Measurements from ENCODE around the gene CSF3R.

Gene CSF3R

GRCh38 chr1:36440646-36441045, 42.1 kb downstream of the CSF3R start:
- peak overlapping the region; percentile 57 for H3K9ac ChIP-seq (ENCODE audit: low read length)
- H3K27ac ChIP-seq (ENCODE audit: low read depth, low read length) = peak overlapping the region; percentile 21; the same call in 1 of the 2 replicates
- no peaks in the 10 kb centered on the region for H3K9me3 ChIP-seq (ENCODE audit: control insufficient read depth, insufficient read depth, low read depth, low read length)
- no peak overlapping the region for H3K4me3 ChIP-seq (ENCODE audit: low read depth, low read length)
- H3K4me1 ChIP-seq (ENCODE audit: control insufficient read depth, insufficient read depth, low read length) = peaks cover 11% of the 10 kb centered on the region
- no peaks in the 10 kb centered on the region for H3K36me3 ChIP-seq (ENCODE audit: control insufficient read depth, insufficient read depth, low read length)
- H3K27me3 ChIP-seq (ENCODE audit: control insufficient read depth, insufficient read depth, low read length) = no peaks in the 10 kb centered on the region

GRCh38 chr1:36440044-36440443, 42.7 kb downstream of the CSF3R start:
- Histone ChIP-seq H3K36me3 (ENCODE audit: control insufficient read depth, insufficient read depth, low read length) (no peaks in the 10 kb centered on the region), H3K27ac (ENCODE audit: low read depth, low read length) (no peak overlapping the region), H3K4me3 (ENCODE audit: low read depth, low read length) (no peak overlapping the region), H3K9me3 (ENCODE audit: control insufficient read depth, insufficient read depth, low read depth, low read length) (no peaks in the 10 kb centered on the region), H3K27me3 (ENCODE audit: control insufficient read depth, insufficient read depth, low read length) (no peaks in the 10 kb centered on the region), H3K4me1 (ENCODE audit: control insufficient read depth, insufficient read depth, low read length) (peaks cover 11% of the 10 kb centered on the region), H3K9ac (ENCODE audit: low read length) (no peak overlapping the region)

- no peaks in the 10 kb centered on the region for H3K36me3 ChIP-seq (ENCODE audit: control insufficient read depth, insufficient read depth, low read length)
- no peaks in the 10 kb centered on the region for H3K27me3 ChIP-seq (ENCODE audit: control insufficient read depth, insufficient read depth, low read length)
- H3K9ac ChIP-seq (ENCODE audit: low read length) = no peak overlapping the region
- H3K4me1 ChIP-seq (ENCODE audit: control insufficient read depth, insufficient read depth, low read length) = peaks cover 11% of the 10 kb centered on the region
- H3K4me3 ChIP-seq (ENCODE audit: low read depth, low read length) = no peak overlapping the region
- no peak overlapping the region for H3K27ac ChIP-seq (ENCODE audit: low read depth, low read length)
- no peaks in the 10 kb centered on the region for H3K9me3 ChIP-seq (ENCODE audit: control insufficient read depth, insufficient read depth, low read depth, low read length)
These were observed 44.0 kb downstream of the CSF3R start for GRCh38 chr1:36438715-36439114.

GRCh38 chr1:36436821-36437220, 45.9 kb downstream of the CSF3R start:
- peaks cover 11% of the 10 kb centered on the region for H3K4me1 ChIP-seq (ENCODE audit: control insufficient read depth, insufficient read depth, low read length)
- no peaks in the 10 kb centered on the region for H3K36me3 ChIP-seq (ENCODE audit: control insufficient read depth, insufficient read depth, low read length)
- no peaks in the 10 kb centered on the region for H3K27me3 ChIP-seq (ENCODE audit: control insufficient read depth, insufficient read depth, low read length)
- H3K4me3 ChIP-seq (ENCODE audit: low read depth, low read length) = no peak overlapping the region
- H3K9me3 ChIP-seq (ENCODE audit: control insufficient read depth, insufficient read depth, low read depth, low read length) = no peaks in the 10 kb centered on the region
- no peak overlapping the region for H3K27ac ChIP-seq (ENCODE audit: low read depth, low read length)
- H3K9ac ChIP-seq (ENCODE audit: low read length) = no peak overlapping the region

GRCh38 chr1:36433102-36433501, 49.6 kb downstream of the CSF3R start:
- H3K9me3 ChIP-seq (ENCODE audit: control insufficient read depth, insufficient read depth, low read depth, low read length) = no peaks in the 10 kb centered on the region
- H3K36me3 ChIP-seq (ENCODE audit: control insufficient read depth, insufficient read depth, low read length) = no peaks in the 10 kb centered on the region
- H3K9ac ChIP-seq (ENCODE audit: low read length) = no peak overlapping the region
- no peak overlapping the region for H3K4me3 ChIP-seq (ENCODE audit: low read depth, low read length)
- H3K27ac ChIP-seq (ENCODE audit: low read depth, low read length) = no peak overlapping the region
- no peaks in the 10 kb centered on the region for H3K4me1 ChIP-seq (ENCODE audit: control insufficient read depth, insufficient read depth, low read length)
- H3K27me3 ChIP-seq (ENCODE audit: control insufficient read depth, insufficient read depth, low read length) = no peaks in the 10 kb centered on the region

- H3K9ac ChIP-seq (ENCODE audit: low read length) = no peak overlapping the region
- no peaks in the 10 kb centered on the region for H3K9me3 ChIP-seq (ENCODE audit: control insufficient read depth, insufficient read depth, low read depth, low read length)
- no peaks in the 10 kb centered on the region for H3K36me3 ChIP-seq (ENCODE audit: control insufficient read depth, insufficient read depth, low read length)
- no peak overlapping the region for H3K27ac ChIP-seq (ENCODE audit: low read depth, low read length)
- no peak overlapping the region for H3K4me3 ChIP-seq (ENCODE audit: low read depth, low read length)
- H3K27me3 ChIP-seq (ENCODE audit: control insufficient read depth, insufficient read depth, low read length) = no peaks in the 10 kb centered on the region
- no peaks in the 10 kb centered on the region for H3K4me1 ChIP-seq (ENCODE audit: control insufficient read depth, insufficient read depth, low read length)
These were observed 50.1 kb downstream of the CSF3R start for GRCh38 chr1:36432616-36433015.

- no peaks in the 10 kb centered on the region for H3K4me1 ChIP-seq (ENCODE audit: control insufficient read depth, insufficient read depth, low read length)
- no peaks in the 10 kb centered on the region for H3K9me3 ChIP-seq (ENCODE audit: control insufficient read depth, insufficient read depth, low read depth, low read length)
- H3K36me3 ChIP-seq (ENCODE audit: control insufficient read depth, insufficient read depth, low read length) = peaks cover 5% of the 10 kb centered on the region; the same call in 1 of the 2 replicates
- no peak overlapping the region for H3K4me3 ChIP-seq (ENCODE audit: low read depth, low read length)
- H3K9ac ChIP-seq (ENCODE audit: low read length) = no peak overlapping the region
- H3K27ac ChIP-seq (ENCODE audit: low read depth, low read length) = no peak overlapping the region
- no peaks in the 10 kb centered on the region for H3K27me3 ChIP-seq (ENCODE audit: control insufficient read depth, insufficient read depth, low read length)
These were observed 56.9 kb downstream of the CSF3R start for GRCh38 chr1:36425791-36426190.

- Histone ChIP-seq H3K27ac (ENCODE audit: low read depth, low read length) (no peak overlapping the region), H3K4me1 (ENCODE audit: control insufficient read depth, insufficient read depth, low read length) (peaks cover 4% of the 10 kb centered on the region; the same call in 1 of the 2 replicates), H3K27me3 (ENCODE audit: control insufficient read depth, insufficient read depth, low read length) (no peaks in the 10 kb centered on the region), H3K4me3 (ENCODE audit: low read depth, low read length) (no peak overlapping the region), H3K9ac (ENCODE audit: low read length) (no peak overlapping the region), H3K36me3 (ENCODE audit: control insufficient read depth, insufficient read depth, low read length) (peaks cover 5% of the 10 kb centered on the region; the same call in 1 of the 2 replicates), H3K9me3 (ENCODE audit: control insufficient read depth, insufficient read depth, low read depth, low read length) (no peaks in the 10 kb centered on the region)
These were observed 61.1 kb downstream of the CSF3R start for GRCh38 chr1:36421649-36422048.

- peaks cover 4% of the 10 kb centered on the region; the same call in 1 of the 2 replicates for H3K4me1 ChIP-seq (ENCODE audit: control insufficient read depth, insufficient read depth, low read length)
- H3K27me3 ChIP-seq (ENCODE audit: control insufficient read depth, insufficient read depth, low read length) = no peaks in the 10 kb centered on the region
- no peak overlapping the region for H3K9ac ChIP-seq (ENCODE audit: low read length)
- no peak overlapping the region for H3K27ac ChIP-seq (ENCODE audit: low read depth, low read length)
- H3K36me3 ChIP-seq (ENCODE audit: control insufficient read depth, insufficient read depth, low read length) = peaks cover 5% of the 10 kb centered on the region; the same call in 1 of the 2 replicates
- no peaks in the 10 kb centered on the region for H3K9me3 ChIP-seq (ENCODE audit: control insufficient read depth, insufficient read depth, low read depth, low read length)
- no peak overlapping the region for H3K4me3 ChIP-seq (ENCODE audit: low read depth, low read length)
These were observed 61.8 kb downstream of the CSF3R start for GRCh38 chr1:36420836-36421317.

GRCh38 chr1:36420409-36420808, 62.3 kb downstream of the CSF3R start:
- Histone ChIP-seq H3K9me3 (ENCODE audit: control insufficient read depth, insufficient read depth, low read depth, low read length) (no peaks in the 10 kb centered on the region), H3K27ac (ENCODE audit: low read depth, low read length) (no peak overlapping the region), H3K9ac (ENCODE audit: low read length) (no peak overlapping the region), H3K4me3 (ENCODE audit: low read depth, low read length) (no peak overlapping the region), H3K4me1 (ENCODE audit: control insufficient read depth, insufficient read depth, low read length) (peaks cover 4% of the 10 kb centered on the region; the same call in 1 of the 2 replicates), H3K36me3 (ENCODE audit: control insufficient read depth, insufficient read depth, low read length) (peaks cover 5% of the 10 kb centered on the region; the same call in 1 of the 2 replicates), H3K27me3 (ENCODE audit: control insufficient read depth, insufficient read depth, low read length) (no peaks in the 10 kb centered on the region)

GRCh38 chr1:36419569-36419968, 63.1 kb downstream of the CSF3R start:
- Histone ChIP-seq H3K9ac (ENCODE audit: low read length) (no peak overlapping the region), H3K4me1 (ENCODE audit: control insufficient read depth, insufficient read depth, low read length) (peaks cover 4% of the 10 kb centered on the region; the same call in 1 of the 2 replicates), H3K27me3 (ENCODE audit: control insufficient read depth, insufficient read depth, low read length) (no peaks in the 10 kb centered on the region), H3K9me3 (ENCODE audit: control insufficient read depth, insufficient read depth, low read depth, low read length) (no peaks in the 10 kb centered on the region), H3K36me3 (ENCODE audit: control insufficient read depth, insufficient read depth, low read length) (peaks cover 5% of the 10 kb centered on the region; the same call in 1 of the 2 replicates), H3K27ac (ENCODE audit: low read depth, low read length) (no peak overlapping the region), H3K4me3 (ENCODE audit: low read depth, low read length) (no peak overlapping the region)

All from HUES6 (cell line).